Right lobe of liver (tissue), 4 donors: ENCODE results near the gene LRRC28.

Source experiments
- CTCF ChIP-seq, 4 donors: fragments of 200-600 bp in 3 of 4; fragments of 450-650 bp in 1 of 4; IDR thresholded peaks; one replicate each; pipeline versions ENCODE4 v1.5.1 to v1.8.0; 2016 to 2022; ENCODE audit warnings: antibody characterized with exemption in 4 of 4, mild to moderate bottlenecking in 2 of 4
- POLR2A ChIP-seq: fragments of 450-650 bp; IDR thresholded peaks from one replicate; pipeline ENCODE4 v1.6.1; 2017; ENCODE audit warnings: antibody characterized with exemption, mild to moderate bottlenecking
- donor health status: DM: no; HTN: no; CAD: no.
- donor health status: DM: no; HTN: no; CAD: no.
- donor health status: DM: no; HTN: yes; CAD: no.

DNA sequence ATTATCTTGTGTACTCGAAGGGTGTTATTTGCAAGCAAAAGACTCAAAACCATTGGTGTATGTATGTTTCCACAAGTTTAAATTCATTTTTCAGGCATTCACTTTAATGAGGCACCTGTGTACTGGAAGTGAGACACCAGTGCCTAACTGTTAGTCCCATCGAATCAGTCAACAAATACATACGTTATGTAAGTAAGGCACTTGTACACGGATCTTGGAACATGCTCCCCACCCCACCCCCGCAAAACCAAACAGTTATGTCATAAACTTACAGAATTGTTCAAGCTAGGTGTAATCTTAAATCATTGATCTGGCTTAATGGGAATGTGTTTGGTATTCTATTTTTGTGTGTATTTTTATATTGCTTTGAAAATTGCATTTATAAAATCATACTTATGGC lies 17.1 kb downstream of the LRRC28 start:
- TF ChIP-seq CTCF (IDR thresholded peaks at IDR 0.05), result no peak
- TF ChIP-seq POLR2A, result no peak
